Activated effector memory CD4-positive, alpha-beta T cell treated with anti-CD3 and anti-CD28 coated beads, Interleukin-2, amount 50 U/mL, for 16 hours (primary cell): Measurements from ENCODE around the gene KRT6B.
"Not testable (repeated sequence)": the region's sequence is repeated elsewhere in the genome, so short reads cannot be mapped to it uniquely, and the experiment has no call there.

Experiments
- DNase-seq: peaks from one replicate; pipeline ENCODE4 v3.0.0-alpha.2; 2020

Gene KRT6B

GRCh38 chr12:52435659-52435999, 16.3 kb downstream of the KRT6B start:
- DNase-seq = no peak

GRCh38 chr12:52434760-52435530, 17.0 kb downstream of the KRT6B start:
- DNase-seq = no peak

GRCh38 chr12:52434081-52434733, 17.7 kb downstream of the KRT6B start, which contains the start of gene KRT75:
KRT75 (minus strand) TSS chr12:52434371; CDS start chr12:52434304, 67 bp downstream.
- DNase-seq = no peak

- no peak for DNase-seq
Observed at GRCh38 chr12:52433501-52434080, 18.4 kb downstream of the KRT6B start.

- no peak for DNase-seq
Observed at GRCh38 chr12:52432559-52433207, 19.3 kb downstream of the KRT6B start.

DNA sequence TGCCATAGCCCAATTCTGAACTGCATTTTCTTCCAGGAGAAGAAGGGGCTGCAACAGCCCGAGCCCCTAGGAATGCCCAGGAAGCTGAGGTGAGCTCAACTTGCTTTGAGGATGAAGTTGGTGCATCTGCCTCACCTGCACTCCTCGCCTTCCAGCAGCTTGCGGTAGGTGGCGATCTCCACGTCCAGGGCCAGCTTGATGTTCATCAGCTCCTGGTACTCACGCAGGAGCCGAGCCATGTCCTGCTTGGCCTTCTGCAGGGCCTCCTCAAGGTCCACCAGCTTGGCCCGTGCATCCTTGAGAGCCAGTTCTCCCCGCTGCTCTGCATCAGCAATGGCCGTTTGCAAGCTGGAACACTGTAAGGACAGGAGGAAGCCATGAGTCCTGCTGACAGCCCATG, 23.8 kb downstream of the KRT6B start:
- peak; percentile 60 for DNase-seq

- DNase-seq = no peak
Observed at GRCh38 chr12:52427083-52427482, 24.9 kb downstream of the KRT6B start.

GRCh38 chr12:52426034-52426433, 25.9 kb downstream of the KRT6B start:
- DNase-seq = no peak

DNA sequence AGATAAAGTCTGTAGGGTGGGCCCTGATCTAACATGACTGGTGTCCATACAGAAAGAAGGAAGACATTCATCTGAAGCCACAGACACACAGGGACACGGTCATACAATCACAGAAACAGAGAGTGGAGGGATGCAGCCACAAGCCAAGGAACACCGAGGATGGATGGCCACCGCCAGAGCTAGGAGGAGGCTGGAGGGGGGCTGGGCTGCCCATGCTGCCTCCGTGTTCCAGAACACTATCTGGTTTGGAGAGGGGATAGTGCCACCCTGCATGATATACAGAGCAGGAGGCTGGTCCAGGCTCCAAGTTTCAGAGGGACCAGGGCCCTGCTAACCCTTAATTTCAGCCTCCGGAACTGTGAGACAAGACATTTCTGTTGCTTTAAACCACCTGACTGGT, 26.5 kb downstream of the KRT6B start:
- DNase-seq = no peak

DNA sequence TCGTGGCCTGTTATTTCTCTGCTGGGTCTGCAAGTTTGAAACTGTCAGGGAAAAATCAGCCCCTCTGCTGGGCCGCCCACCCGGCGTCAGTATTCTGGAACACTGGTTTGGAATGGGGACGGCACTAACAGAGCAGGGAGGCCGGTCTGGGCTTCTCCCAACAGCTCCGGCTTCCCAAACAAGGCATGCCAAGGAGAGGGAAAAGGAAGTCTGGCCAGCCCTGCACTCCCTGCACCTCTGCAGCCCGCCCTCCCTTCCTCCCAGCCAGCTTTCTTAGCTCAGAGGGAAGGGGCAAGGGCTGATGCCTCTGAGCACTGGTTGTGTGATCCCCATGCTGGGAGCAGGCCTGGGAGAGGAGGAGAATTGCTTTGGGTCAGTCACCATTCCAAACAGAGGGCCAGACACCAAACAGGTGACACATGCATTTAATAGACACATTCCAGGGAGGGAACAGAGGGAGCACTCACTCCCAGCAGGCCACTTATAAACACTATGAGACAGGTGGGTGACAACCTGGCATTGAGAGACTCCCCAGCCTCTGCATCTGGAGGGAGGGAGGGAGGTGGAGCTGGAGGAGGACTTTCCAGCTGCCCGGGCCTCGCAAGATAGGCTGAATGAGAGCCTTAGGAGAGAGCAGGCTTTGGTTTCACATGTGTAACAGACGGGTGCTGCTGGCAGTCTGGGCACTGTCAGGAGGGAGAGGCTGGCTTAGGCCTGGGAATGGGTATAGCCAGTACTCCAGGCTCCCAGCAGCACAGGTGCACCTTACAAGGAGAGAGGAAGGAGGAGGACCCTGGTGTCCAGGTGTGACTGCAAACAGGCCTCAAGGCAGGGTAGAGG, 28.1 kb downstream of the KRT6B start:
- DNase-seq = no peak

- DNase-seq = no peak
Observed at GRCh38 chr12:52423035-52423434, 28.9 kb downstream of the KRT6B start.

DNA sequence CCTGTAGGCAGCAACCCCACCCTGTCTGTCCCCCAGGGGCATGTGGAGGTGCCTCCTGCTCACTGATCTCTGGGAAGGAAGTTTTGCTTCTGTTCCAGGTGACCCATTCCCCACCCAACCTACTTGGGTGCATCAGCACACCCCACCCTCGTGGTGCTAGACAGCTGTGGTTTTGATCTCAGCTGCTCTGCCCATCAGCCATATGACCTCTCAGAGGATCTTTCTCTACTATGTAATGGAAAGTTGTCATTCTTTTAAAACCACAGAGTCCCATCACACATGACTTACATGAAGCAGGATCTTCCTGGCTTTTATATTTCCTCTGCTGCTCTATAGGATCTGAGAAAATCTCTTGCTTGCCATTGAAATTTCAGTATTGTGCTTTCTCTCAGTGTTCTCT, 32.3 kb downstream of the KRT6B start:
- DNase-seq = no peak

GRCh38 chr12:52418576-52419110, 33.3 kb downstream of the KRT6B start:
- DNase-seq = no peak

GRCh38 chr12:52417740-52418139, 34.2 kb downstream of the KRT6B start:
- DNase-seq = no peak

GRCh38 chr12:52416795-52417194, 35.2 kb downstream of the KRT6B start:
- DNase-seq = no peak

GRCh38 chr12:52415870-52416750, 35.8 kb downstream of the KRT6B start:
- DNase-seq = no peak

- no peak for DNase-seq
Observed at GRCh38 chr12:52414936-52415335, 37.0 kb downstream of the KRT6B start.

DNA sequence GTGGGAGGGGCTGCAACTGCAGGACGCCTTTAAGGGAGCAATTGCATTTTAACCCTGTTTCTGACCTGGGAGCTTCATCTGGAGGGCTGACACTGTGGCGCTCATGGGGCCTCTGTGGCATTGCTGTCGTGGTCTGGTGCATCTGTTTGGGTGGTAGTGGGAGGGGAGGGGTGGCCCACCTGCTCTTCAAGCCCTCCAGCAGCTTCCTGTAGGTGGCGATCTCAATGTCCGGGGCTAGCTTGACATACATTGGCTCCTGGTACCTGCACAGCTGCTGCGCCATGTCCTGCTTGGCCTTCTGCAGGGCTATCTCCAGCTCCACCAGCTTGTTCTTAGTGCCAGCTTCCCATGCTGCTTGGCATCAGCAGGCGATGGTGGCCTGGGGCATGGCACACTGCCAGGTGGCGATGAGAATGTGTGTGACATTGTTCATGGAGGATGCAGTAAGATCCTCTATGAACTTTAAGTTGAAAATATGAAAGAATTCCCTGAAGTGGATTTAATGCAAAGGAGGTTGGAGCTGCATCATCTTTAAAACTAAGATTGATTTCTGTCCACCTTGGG, 38.1 kb downstream of the KRT6B start:
- DNase-seq = no peak

DNA sequence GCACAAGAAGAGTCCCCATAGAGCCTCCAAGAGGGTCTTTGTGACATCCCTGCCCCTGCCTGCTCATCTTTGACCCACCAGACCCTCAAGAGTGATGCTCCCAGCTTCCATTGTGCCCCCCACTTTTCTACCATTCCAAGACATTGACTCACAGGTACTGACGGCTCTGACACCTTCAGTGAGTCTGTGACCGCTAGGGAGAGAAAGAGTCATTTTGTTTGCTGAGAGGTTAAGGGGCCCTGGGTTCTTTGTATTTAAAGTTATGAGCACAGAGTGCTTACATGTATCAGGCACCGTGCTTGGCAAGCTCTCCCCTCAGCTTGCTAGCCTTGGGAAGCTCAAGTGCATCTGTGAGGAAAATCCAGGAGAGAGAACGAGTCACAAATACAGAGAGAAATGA, 38.7 kb downstream of the KRT6B start:
- no peak for DNase-seq

DNA sequence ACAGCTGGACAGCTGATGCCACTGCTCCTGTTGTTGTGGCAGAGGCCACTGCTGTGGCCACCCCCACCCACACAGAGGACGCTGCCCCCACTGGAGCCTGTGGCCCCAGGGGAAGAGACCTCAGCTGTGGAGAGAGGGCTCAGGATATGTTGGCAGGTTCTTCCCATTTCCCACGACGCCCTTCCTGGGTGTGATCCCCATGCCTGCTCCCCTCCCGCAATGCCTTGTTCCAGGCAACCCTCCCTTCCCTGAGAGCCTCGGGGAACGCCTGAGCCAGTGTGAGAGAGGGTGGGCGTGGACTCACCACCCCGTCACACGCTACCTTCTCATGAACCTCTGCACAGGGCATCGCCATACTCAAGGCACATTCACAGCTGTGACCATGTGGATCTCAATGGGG, 40.1 kb downstream of the KRT6B start:
- DNase-seq = no peak

- not testable (repeated sequence) for DNase-seq
Observed at GRCh38 chr12:52410589-52411248, 41.2 kb downstream of the KRT6B start.
